ENCODE results near the gene CMTM3.

- TF ChIP-seq CTCF (IDR thresholded peaks at IDR 0.05) = no peak
- TF ChIP-seq POLR2A (IDR thresholded peaks at IDR 0.05) = no peak
Observed at GRCh38 chr16:66616169-66616568, 11.7 kb downstream of the CMTM3 start.

Data from upper lobe of left lung (tissue), 4 donors.